Loucy (cell line): ENCODE measurements around the gene FBRS.

Experiments
- H2AFZ ChIP-seq: fragments of 200-600 bp; sonication (generic); 2 replicates; pipeline ENCODE4 v1.6.0; 2016; ENCODE audit warnings: antibody characterized with exemption, mild to moderate bottlenecking, low read length, moderate library complexity
- H3F3A ChIP-seq: fragments of 200-600 bp; 2 replicates; pipeline ENCODE4 v1.6.0; 2016; ENCODE audit warnings: antibody characterized with exemption, low read depth, mild to moderate bottlenecking
- H3K27me3 ChIP-seq: fragments of 200-600 bp; sonication (generic); 2 replicates; pipeline ENCODE4 v1.6.1; 2014; ENCODE audit warnings: low read length, mild to moderate bottlenecking; ENCODE audit not compliant: insufficient read depth, poor library complexity, severe bottlenecking
- H3K36me3 ChIP-seq: fragments of 200-600 bp; sonication (generic); 2 replicates; pipeline ENCODE4 v1.6.1; 2016; ENCODE audit warnings: low read length; ENCODE audit not compliant: insufficient read depth
- H3K4me1 ChIP-seq: fragments of 200-600 bp; sonication (generic); 2 replicates; pipeline ENCODE4 v1.5.1; 2014; ENCODE audit warnings: low read length, mild to moderate bottlenecking; ENCODE audit not compliant: insufficient read depth, poor library complexity, severe bottlenecking
- H3K4me2 ChIP-seq: fragments of 200-600 bp; sonication (generic); 2 replicates; pipeline ENCODE4 v1.6.0; 2014; ENCODE audit warnings: antibody characterized with exemption, low read length, low read depth, mild to moderate bottlenecking; ENCODE audit not compliant: poor library complexity, severe bottlenecking
- H3K4me3 ChIP-seq: fragments of 200-600 bp; sonication (generic); 2 replicates; pipeline ENCODE4 v1.5.1; 2014; ENCODE audit warnings: low read length, mild to moderate bottlenecking, mixed read lengths; ENCODE audit not compliant: poor library complexity, severe bottlenecking
- H3K79me2 ChIP-seq: fragments of 200-600 bp; sonication (generic); 2 replicates; pipeline ENCODE4 v1.6.1; 2014; ENCODE audit warnings: low read length; ENCODE audit not compliant: insufficient read depth
- H3K9ac ChIP-seq: fragments of 200-600 bp; sonication (generic); 2 replicates; pipeline ENCODE4 v1.6.0; 2014; ENCODE audit warnings: mild to moderate bottlenecking, low read depth, low read length, moderate library complexity; ENCODE audit not compliant: poor library complexity, severe bottlenecking
- H3K9me2 ChIP-seq: fragments of 200-600 bp; sonication (generic); replicated peaks from 2 replicates; pipeline ENCODE4 v1.6.1; 2016; ENCODE audit warnings: low read depth, low read length, mixed read lengths
- H3K9me3 ChIP-seq: fragments of 200-600 bp; sonication (generic); 2 replicates; pipeline ENCODE4 v1.6.1; 2014; ENCODE audit warnings: mild to moderate bottlenecking, antibody characterized with exemption, low read length, low read depth; ENCODE audit not compliant: insufficient read depth
- H4K20me1 ChIP-seq: fragments of 200-600 bp; sonication (generic); 2 replicates; pipeline ENCODE4 v1.6.0; 2014; ENCODE audit warnings: antibody characterized with exemption, low read length, mild to moderate bottlenecking; ENCODE audit not compliant: insufficient read depth, poor library complexity, severe bottlenecking
- EZH2phosphoT487 ChIP-seq: fragments of 200-600 bp; IDR thresholded peaks from 2 replicates; pipeline ENCODE4 v1.6.1; 2018; ENCODE audit warnings: antibody characterized with exemption, mild to moderate bottlenecking, moderate library complexity, borderline replicate concordance
- TF ChIP-seq, protein P1 (sequence below): fragments of 200-600 bp; sonication (generic); conservative IDR thresholded peaks from 2 replicates; pipeline ENCODE4 v1.5.1; 2014; ENCODE audit warnings: mild to moderate bottlenecking, antibody characterized with exemption, low read length

Gene FBRS

DNA sequence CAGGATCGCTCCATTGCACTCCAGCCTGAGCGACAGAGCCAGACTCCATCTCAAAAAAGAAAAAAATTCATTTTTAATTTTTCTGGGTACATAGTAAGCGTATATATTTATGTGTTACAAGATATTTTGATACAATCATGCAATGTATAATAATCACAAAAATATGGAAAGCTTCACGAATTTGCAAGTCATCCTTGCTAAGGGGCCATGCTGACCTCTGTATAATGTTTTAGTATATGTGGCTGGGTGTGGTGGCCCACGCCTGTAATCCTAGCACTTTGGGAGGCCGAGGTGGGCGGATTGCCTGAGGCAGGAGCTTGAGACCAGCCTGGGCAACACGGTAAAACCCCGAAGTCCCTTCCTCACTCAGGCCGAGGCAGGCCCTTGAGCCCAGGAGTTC lies 16.9 kb downstream of the FBRS start:
- TF ChIP-seq, protein P1, sequence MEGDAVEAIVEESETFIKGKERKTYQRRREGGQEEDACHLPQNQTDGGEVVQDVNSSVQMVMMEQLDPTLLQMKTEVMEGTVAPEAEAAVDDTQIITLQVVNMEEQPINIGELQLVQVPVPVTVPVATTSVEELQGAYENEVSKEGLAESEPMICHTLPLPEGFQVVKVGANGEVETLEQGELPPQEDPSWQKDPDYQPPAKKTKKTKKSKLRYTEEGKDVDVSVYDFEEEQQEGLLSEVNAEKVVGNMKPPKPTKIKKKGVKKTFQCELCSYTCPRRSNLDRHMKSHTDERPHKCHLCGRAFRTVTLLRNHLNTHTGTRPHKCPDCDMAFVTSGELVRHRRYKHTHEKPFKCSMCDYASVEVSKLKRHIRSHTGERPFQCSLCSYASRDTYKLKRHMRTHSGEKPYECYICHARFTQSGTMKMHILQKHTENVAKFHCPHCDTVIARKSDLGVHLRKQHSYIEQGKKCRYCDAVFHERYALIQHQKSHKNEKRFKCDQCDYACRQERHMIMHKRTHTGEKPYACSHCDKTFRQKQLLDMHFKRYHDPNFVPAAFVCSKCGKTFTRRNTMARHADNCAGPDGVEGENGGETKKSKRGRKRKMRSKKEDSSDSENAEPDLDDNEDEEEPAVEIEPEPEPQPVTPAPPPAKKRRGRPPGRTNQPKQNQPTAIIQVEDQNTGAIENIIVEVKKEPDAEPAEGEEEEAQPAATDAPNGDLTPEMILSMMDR = no peak
- TF ChIP-seq EZH2phosphoT487 = no peak
- Histone ChIP-seq H3K4me2 (no peak overlapping the region), H2AFZ (no peak overlapping the region), H4K20me1 (no peaks in the 10 kb centered on the region), H3K9ac (no peak overlapping the region), H3K9me3 (no peaks in the 10 kb centered on the region), H3K9me2 (no peaks in the 10 kb centered on the region), H3K4me3 (no peak overlapping the region), H3K79me2 (no peaks in the 10 kb centered on the region), H3K36me3 (peaks cover 2% of the 10 kb centered on the region; the same call in 1 of the 2 replicates), H3K4me1 (no peaks in the 10 kb centered on the region), H3K27me3 (no peaks in the 10 kb centered on the region), H3F3A (no peaks in the 10 kb centered on the region)

DNA sequence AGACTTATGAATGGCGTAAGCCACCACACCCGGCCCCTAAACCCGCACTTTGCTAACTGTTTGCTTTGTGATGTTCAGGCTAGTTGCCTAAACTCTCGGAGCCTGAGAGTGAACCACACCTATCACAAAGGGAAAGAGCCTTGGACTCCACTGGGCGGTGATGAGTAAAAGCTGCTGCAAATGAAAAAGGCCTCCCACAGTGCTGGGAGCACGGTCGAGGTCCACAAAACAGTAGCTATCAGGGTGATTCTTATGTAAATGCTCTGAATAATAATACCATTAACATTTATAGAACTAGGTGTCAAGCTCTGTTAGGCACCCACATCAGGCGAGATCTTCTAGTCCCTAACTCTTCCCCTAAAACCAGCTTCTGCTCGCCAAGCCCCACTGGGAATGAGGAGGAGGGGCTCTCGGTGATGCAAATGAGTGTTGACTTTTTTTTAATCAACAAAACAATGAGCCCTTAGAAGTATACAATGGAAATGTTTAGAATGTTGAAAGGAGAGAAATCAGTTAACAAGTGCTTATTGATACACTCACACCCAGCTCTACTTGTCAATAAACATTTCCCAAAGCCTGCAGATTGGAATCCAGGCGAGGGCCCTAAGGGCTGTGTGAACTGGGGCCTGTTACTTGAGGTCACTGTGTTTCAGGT lies 19.8 kb downstream of the FBRS start:
- no peak overlapping the region for H3K4me3 ChIP-seq
- H3F3A ChIP-seq = no peaks in the 10 kb centered on the region
- no peaks in the 10 kb centered on the region for H3K9me3 ChIP-seq
- H2AFZ ChIP-seq = no peak overlapping the region
- H3K4me1 ChIP-seq = no peaks in the 10 kb centered on the region
- TF ChIP-seq EZH2phosphoT487 = no peak
- TF ChIP-seq, protein P1 = no peak
- H3K36me3 ChIP-seq = no peaks in the 10 kb centered on the region
- no peaks in the 10 kb centered on the region for H3K9me2 ChIP-seq
- no peaks in the 10 kb centered on the region for H3K79me2 ChIP-seq
- H3K4me2 ChIP-seq = no peak overlapping the region
- no peak overlapping the region for H3K9ac ChIP-seq
- H4K20me1 ChIP-seq = no peaks in the 10 kb centered on the region
- no peaks in the 10 kb centered on the region for H3K27me3 ChIP-seq

DNA sequence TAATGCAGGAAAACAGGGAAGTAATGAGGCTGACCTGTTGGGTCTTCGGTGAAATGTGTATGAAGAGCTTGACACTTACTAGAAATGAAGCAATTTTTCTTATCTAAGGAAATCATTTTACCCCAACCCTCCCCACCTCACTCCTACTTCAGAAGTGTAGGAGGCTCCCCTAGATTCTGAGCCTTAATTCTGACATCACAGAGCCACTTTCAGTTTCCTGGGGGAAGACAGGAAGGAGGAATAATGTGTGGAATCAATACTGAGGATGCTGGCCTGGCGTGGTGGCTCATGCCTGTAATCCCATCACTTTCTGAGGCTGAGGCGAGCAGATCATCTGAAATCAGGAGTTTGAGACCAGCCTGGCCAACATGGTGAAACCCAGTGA lies 20.3 kb downstream of the FBRS start:
- TF ChIP-seq, protein P1 = no peak
- no peak for TF ChIP-seq EZH2phosphoT487
- H2AFZ ChIP-seq = no peak overlapping the region
- no peaks in the 10 kb centered on the region for H3F3A ChIP-seq
- H3K79me2 ChIP-seq = no peaks in the 10 kb centered on the region
- H3K36me3 ChIP-seq = no peaks in the 10 kb centered on the region
- H3K4me2 ChIP-seq = no peak overlapping the region
- H3K9ac ChIP-seq = no peak overlapping the region
- no peaks in the 10 kb centered on the region for H3K9me2 ChIP-seq
- H3K4me3 ChIP-seq = no peak overlapping the region
- no peaks in the 10 kb centered on the region for H4K20me1 ChIP-seq
- no peaks in the 10 kb centered on the region for H3K4me1 ChIP-seq
- H3K27me3 ChIP-seq = no peaks in the 10 kb centered on the region
- no peaks in the 10 kb centered on the region for H3K9me3 ChIP-seq
